ENCODE results near the gene ADAMTS18.

GRCh38 chr16:77480681-77481315, 46.0 kb upstream of the ADAMTS18 start:
- no peak for TF ChIP-seq ZNF707 (tag by site-specific recombination; IDR thresholded peaks at IDR 0.05)
- no peak for TF ChIP-seq CTCF (tag by site-specific recombination; IDR thresholded peaks at IDR 0.05)
- TF ChIP-seq ZXDB (tag by site-specific recombination; IDR thresholded peaks at IDR 0.05), result no peak
- TF ChIP-seq ZNF585B (tag by site-specific recombination; IDR thresholded peaks at IDR 0.05), result no peak
- no peak for TF ChIP-seq ZNF362 (tag by site-specific recombination; IDR thresholded peaks at IDR 0.05)
- no peak for TF ChIP-seq ZNF133 (tag by site-specific recombination; IDR thresholded peaks at IDR 0.05)
- TF ChIP-seq YY1 (tag by site-specific recombination; IDR thresholded peaks at IDR 0.05), result no peak
- TF ChIP-seq HOXD13 (CRISPR knock-in tag; IDR thresholded peaks at IDR 0.05; ENCODE audit: borderline replicate concordance), result no peak
- TF ChIP-seq ZNF138 (tag by site-specific recombination; IDR thresholded peaks at IDR 0.05; ENCODE audit: borderline replicate concordance), result no peak
- TF ChIP-seq, protein P1, sequence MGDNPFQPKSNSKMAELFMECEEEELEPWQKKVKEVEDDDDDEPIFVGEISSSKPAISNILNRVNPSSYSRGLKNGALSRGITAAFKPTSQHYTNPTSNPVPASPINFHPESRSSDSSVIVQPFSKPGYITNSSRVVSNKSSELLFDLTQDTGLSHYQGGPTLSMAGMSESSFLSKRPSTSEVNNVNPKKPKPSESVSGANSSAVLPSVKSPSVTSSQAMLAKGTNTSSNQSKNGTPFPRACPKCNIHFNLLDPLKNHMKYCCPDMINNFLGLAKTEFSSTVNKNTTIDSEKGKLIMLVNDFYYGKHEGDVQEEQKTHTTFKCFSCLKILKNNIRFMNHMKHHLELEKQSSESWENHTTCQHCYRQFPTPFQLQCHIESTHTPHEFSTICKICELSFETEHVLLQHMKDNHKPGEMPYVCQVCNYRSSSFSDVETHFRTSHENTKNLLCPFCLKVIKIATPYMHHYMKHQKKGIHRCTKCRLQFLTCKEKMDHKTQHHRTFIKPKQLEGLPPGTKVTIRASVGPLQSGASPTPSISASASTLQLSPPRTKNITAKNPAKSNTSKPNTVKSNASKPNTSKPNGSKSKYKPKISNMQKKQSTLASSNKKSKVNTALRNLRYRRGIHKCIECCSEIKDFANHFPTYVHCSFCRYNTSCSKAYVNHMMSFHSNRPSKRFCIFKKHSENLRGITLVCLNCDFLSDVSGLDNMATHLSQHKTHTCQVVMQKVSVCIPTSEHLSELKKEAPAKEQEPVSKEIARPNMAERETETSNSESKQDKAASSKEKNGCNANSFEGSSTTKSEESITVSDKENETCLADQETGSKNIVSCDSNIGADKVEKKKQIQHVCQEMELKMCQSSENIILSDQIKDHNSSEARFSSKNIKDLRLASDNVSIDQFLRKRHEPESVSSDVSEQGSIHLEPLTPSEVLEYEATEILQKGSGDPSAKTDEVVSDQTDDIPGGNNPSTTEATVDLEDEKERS (tag by site-specific recombination; IDR thresholded peaks at IDR 0.05), result no peak

Measured in HEK293 (cell line).